ENCODE data around the gene ZNF548.

- TF ChIP-seq, protein P1, sequence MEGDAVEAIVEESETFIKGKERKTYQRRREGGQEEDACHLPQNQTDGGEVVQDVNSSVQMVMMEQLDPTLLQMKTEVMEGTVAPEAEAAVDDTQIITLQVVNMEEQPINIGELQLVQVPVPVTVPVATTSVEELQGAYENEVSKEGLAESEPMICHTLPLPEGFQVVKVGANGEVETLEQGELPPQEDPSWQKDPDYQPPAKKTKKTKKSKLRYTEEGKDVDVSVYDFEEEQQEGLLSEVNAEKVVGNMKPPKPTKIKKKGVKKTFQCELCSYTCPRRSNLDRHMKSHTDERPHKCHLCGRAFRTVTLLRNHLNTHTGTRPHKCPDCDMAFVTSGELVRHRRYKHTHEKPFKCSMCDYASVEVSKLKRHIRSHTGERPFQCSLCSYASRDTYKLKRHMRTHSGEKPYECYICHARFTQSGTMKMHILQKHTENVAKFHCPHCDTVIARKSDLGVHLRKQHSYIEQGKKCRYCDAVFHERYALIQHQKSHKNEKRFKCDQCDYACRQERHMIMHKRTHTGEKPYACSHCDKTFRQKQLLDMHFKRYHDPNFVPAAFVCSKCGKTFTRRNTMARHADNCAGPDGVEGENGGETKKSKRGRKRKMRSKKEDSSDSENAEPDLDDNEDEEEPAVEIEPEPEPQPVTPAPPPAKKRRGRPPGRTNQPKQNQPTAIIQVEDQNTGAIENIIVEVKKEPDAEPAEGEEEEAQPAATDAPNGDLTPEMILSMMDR (IDR thresholded peaks at IDR 0.05), result no peak
- TF ChIP-seq POLR2A (IDR thresholded peaks at IDR 0.05), result no peak
Measured at GRCh38 chr19:57376151-57376550, 13.5 kb upstream of the ZNF548 start.

Data from testis (tissue), 2 donors.